GM12875 (cell line): Measurements from ENCODE around the gene VSIG10L.

ENCODE experiments used
- H3K4me3 ChIP-seq: one replicate; pipeline ENCODE4 v1.5.1; 2011; ENCODE audit warnings: low read depth, low read length, control low read depth
- CTCF ChIP-seq: IDR thresholded peaks from 2 replicates; pipeline ENCODE4 v1.5.1; 2011; ENCODE audit warnings: low read depth, mild to moderate bottlenecking, control low read depth, inconsistent platforms, low read length, moderate library complexity, borderline replicate concordance; ENCODE audit not compliant: insufficient read depth

The VSIG10L gene

GRCh38 chr19:51294977-51295375 lies 47.0 kb downstream of the VSIG10L start:
- no peak for TF ChIP-seq CTCF
- no peak overlapping the region for H3K4me3 ChIP-seq

- H3K4me3 ChIP-seq: no peak overlapping the region
These were observed 47.5 kb downstream of the VSIG10L start for GRCh38 chr19:51294211-51294976.

GRCh38 chr19:51293571-51294210 lies 48.2 kb downstream of the VSIG10L start:
- no peak for TF ChIP-seq CTCF
- H3K4me3 ChIP-seq: no peak overlapping the region

More at GRCh38 chr19:51294211-51294976, 47.5 kb downstream of the VSIG10L start:
- TF ChIP-seq CTCF: no peak

GRCh38 chr19:51292971-51293370 lies 49.0 kb downstream of the VSIG10L start:
- H3K4me3 ChIP-seq: no peak overlapping the region
- TF ChIP-seq CTCF: no peak

- no peak for TF ChIP-seq CTCF
- no peak overlapping the region for H3K4me3 ChIP-seq
These were observed 52.3 kb downstream of the VSIG10L start for GRCh38 chr19:51289635-51290034.

- no peak for TF ChIP-seq CTCF
- no peak overlapping the region for H3K4me3 ChIP-seq
These were observed 56.3 kb downstream of the VSIG10L start for GRCh38 chr19:51285682-51286081.

- no peak for TF ChIP-seq CTCF
These were observed 59.6 kb downstream of the VSIG10L start for GRCh38 chr19:51282335-51282734.

More at GRCh38 chr19:51282335-51282734, 59.6 kb downstream of the VSIG10L start:
- no peak overlapping the region for H3K4me3 ChIP-seq
